HepG2 (cell line): ENCODE results near the gene APEX1. TPM values are rescaled to one million over a fixed set of nuclear protein-coding genes. Genes with fewer than 3 reads are reported as not detected.

Source experiments
- ZNF143 ChIP-seq: sonication (generic); formaldehyde crosslinking; IDR thresholded peaks from 2 replicates; pipeline ENCODE4 v1.4.0; 2020; ENCODE audit warnings: missing genetic modification reagents
- ZNF224 ChIP-seq: sonication (generic); formaldehyde crosslinking; IDR thresholded peaks from 2 replicates; pipeline ENCODE4 v1.5.0; 2020; ENCODE audit warnings: mild to moderate bottlenecking, missing genetic modification reagents
- ZNF589 ChIP-seq: sonication (generic); formaldehyde crosslinking; conservative IDR thresholded peaks from 2 replicates; pipeline ENCODE4 v1.8.0; 2022; ENCODE audit warnings: mild to moderate bottlenecking, moderate library complexity, missing genetic modification reagents
- polyA plus RNA-seq, 8 experiments: library from polyadenylated mRNA; depleted of rRNA in 3 of 8; stranded (reverse) in 7 of 8; unstranded in 1 of 8; fragments of >200 nt; fragmentation: Illumina TruSeq in 4 of 8; extraction: Trizol in 4 of 8; gene quantifications; 2 replicates each; pipeline versions ENCODE4 v1.2.1 to v1.2.3, GENCODE V29; 2011 to 2016; ENCODE audit warnings: low read depth in 4 of 8, missing spikeins in 1 of 8, mixed read lengths in 1 of 8; ENCODE audit not compliant: insufficient read depth in 1 of 8
- total RNA-seq, 5 experiments: library from RNA; depleted of rRNA; stranded (reverse); fragments of >200 nt; fragmentation: Illumina TruSeq; extraction: Trizol; gene quantifications; 2 replicates each; pipeline ENCODE4 v1.2.3, GENCODE V29; 2016; ENCODE audit warnings: low read depth in 1 of 5
- TF ChIP-seq, protein P1 (sequence below): sonication (generic); formaldehyde crosslinking; IDR thresholded peaks from 2 replicates; pipeline ENCODE4 v1.4.0; 2020; ENCODE audit warnings: missing genetic modification reagents, borderline replicate concordance
- TF ChIP-seq, protein P2 (sequence below): sonication (generic); formaldehyde crosslinking; IDR thresholded peaks from 2 replicates; pipeline ENCODE4 v1.4.0; 2020; ENCODE audit warnings: missing genetic modification reagents
- TF ChIP-seq, protein P3 (sequence below), 2 experiments: fragments of 450-650 bp in 1 of 2; sonication (generic) in 1 of 2; formaldehyde crosslinking in 1 of 2; IDR thresholded peaks; 2 replicates each; pipeline versions ENCODE4 v1.6.1 to v1.8.0; 2016 to 2022; ENCODE audit warnings: antibody characterized with exemption in 1 of 2, mild to moderate bottlenecking in 1 of 2, missing genetic modification reagents in 1 of 2

APEX1 gene
- total and polyA plus RNA-seq, 2 of the 13 experiments (the other 11 are each of a cell fraction or from before 2014, with no cell fraction given) = 171 to 405 TPM

DNA sequence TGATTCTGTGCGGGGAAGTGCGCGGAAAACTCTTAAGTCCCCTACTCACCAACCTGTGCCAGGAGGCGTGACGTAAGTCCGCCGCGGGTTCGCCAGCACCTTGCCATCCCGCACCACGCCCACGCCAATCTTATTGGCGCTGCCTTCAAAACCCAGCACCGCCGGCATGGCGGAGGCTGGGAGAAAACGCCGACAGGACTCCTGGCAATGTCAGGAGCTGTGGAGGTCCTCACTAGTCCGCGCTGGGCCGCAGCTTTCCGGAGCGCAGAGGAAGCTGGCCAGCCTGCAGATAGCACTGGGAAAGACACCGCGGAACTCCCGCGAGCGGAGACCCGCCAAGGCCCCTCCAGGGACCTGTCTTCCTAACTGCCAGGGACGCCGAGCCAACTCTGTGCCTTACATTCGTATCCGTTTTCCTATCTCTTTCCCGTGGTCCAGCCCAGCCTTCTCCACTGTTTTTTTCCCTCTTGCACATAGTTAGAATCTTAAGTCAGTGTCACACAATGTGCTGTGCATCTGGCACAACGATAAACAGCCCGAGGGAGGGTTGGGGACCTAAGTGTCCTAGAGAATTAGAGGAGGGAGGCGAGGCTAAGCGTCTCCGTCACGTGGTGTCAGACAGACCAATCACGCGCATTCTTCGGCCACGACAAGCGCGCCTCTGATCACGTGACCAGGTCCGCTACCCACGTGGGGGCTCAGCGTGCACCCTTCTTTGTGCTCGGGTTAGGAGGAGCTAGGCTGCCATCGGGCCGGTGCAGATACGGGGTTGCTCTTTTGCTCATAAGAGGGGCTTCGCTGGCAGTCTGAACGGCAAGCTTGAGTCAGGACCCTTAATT, at the start of gene APEX1, which contains the start of gene OSGEP (continued):
- TF ChIP-seq, protein P1, sequence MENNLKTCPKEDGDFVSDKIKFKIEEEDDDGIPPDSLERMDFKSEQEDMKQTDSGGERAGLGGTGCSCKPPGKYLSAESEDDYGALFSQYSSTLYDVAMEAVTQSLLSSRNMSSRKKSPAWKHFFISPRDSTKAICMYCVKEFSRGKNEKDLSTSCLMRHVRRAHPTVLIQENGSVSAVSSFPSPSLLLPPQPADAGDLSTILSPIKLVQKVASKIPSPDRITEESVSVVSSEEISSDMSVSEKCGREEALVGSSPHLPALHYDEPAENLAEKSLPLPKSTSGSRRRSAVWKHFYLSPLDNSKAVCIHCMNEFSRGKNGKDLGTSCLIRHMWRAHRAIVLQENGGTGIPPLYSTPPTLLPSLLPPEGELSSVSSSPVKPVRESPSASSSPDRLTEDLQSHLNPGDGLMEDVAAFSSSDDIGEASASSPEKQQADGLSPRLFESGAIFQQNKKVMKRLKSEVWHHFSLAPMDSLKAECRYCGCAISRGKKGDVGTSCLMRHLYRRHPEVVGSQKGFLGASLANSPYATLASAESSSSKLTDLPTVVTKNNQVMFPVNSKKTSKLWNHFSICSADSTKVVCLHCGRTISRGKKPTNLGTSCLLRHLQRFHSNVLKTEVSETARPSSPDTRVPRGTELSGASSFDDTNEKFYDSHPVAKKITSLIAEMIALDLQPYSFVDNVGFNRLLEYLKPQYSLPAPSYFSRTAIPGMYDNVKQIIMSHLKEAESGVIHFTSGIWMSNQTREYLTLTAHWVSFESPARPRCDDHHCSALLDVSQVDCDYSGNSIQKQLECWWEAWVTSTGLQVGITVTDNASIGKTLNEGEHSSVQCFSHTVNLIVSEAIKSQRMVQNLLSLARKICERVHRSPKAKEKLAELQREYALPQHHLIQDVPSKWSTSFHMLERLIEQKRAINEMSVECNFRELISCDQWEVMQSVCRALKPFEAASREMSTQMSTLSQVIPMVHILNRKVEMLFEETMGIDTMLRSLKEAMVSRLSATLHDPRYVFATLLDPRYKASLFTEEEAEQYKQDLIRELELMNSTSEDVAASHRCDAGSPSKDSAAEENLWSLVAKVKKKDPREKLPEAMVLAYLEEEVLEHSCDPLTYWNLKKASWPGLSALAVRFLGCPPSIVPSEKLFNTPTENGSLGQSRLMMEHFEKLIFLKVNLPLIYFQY (CRISPR knock-in tag) = 0 out of 2 replicates have a peak, but pooled peaks have one; percentile 12
- TF ChIP-seq ZNF224 (CRISPR knock-in tag) (peak; percentile 98), ZNF143 (CRISPR knock-in tag) (peak; percentile 10; the same call in 1 of the 2 replicates), ZNF589 (peak; percentile 64; the same call in 1 of the 2 replicates)
- TF ChIP-seq, protein P2, sequence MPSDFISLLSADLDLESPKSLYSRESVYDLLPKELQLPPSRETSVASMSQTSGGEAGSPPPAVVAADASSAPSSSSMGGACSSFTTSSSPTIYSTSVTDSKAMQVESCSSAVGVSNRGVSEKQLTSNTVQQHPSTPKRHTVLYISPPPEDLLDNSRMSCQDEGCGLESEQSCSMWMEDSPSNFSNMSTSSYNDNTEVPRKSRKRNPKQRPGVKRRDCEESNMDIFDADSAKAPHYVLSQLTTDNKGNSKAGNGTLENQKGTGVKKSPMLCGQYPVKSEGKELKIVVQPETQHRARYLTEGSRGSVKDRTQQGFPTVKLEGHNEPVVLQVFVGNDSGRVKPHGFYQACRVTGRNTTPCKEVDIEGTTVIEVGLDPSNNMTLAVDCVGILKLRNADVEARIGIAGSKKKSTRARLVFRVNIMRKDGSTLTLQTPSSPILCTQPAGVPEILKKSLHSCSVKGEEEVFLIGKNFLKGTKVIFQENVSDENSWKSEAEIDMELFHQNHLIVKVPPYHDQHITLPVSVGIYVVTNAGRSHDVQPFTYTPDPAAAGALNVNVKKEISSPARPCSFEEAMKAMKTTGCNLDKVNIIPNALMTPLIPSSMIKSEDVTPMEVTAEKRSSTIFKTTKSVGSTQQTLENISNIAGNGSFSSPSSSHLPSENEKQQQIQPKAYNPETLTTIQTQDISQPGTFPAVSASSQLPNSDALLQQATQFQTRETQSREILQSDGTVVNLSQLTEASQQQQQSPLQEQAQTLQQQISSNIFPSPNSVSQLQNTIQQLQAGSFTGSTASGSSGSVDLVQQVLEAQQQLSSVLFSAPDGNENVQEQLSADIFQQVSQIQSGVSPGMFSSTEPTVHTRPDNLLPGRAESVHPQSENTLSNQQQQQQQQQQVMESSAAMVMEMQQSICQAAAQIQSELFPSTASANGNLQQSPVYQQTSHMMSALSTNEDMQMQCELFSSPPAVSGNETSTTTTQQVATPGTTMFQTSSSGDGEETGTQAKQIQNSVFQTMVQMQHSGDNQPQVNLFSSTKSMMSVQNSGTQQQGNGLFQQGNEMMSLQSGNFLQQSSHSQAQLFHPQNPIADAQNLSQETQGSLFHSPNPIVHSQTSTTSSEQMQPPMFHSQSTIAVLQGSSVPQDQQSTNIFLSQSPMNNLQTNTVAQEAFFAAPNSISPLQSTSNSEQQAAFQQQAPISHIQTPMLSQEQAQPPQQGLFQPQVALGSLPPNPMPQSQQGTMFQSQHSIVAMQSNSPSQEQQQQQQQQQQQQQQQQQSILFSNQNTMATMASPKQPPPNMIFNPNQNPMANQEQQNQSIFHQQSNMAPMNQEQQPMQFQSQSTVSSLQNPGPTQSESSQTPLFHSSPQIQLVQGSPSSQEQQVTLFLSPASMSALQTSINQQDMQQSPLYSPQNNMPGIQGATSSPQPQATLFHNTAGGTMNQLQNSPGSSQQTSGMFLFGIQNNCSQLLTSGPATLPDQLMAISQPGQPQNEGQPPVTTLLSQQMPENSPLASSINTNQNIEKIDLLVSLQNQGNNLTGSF (CRISPR knock-in tag) = no peak; the same call in 1 of the 2 replicates
- TF ChIP-seq, protein P3, sequence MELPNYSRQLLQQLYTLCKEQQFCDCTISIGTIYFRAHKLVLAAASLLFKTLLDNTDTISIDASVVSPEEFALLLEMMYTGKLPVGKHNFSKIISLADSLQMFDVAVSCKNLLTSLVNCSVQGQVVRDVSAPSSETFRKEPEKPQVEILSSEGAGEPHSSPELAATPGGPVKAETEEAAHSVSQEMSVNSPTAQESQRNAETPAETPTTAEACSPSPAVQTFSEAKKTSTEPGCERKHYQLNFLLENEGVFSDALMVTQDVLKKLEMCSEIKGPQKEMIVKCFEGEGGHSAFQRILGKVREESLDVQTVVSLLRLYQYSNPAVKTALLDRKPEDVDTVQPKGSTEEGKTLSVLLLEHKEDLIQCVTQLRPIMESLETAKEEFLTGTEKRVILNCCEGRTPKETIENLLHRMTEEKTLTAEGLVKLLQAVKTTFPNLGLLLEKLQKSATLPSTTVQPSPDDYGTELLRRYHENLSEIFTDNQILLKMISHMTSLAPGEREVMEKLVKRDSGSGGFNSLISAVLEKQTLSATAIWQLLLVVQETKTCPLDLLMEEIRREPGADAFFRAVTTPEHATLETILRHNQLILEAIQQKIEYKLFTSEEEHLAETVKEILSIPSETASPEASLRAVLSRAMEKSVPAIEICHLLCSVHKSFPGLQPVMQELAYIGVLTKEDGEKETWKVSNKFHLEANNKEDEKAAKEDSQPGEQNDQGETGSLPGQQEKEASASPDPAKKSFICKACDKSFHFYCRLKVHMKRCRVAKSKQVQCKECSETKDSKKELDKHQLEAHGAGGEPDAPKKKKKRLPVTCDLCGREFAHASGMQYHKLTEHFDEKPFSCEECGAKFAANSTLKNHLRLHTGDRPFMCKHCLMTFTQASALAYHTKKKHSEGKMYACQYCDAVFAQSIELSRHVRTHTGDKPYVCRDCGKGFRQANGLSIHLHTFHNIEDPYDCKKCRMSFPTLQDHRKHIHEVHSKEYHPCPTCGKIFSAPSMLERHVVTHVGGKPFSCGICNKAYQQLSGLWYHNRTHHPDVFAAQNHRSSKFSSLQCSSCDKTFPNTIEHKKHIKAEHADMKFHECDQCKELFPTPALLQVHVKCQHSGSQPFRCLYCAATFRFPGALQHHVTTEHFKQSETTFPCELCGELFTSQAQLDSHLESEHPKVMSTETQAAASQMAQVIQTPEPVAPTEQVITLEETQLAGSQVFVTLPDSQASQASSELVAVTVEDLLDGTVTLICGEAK (IDR thresholded peaks at IDR 0.05) = no peak
- TF ChIP-seq, protein P3 (CRISPR knock-in tag; IDR thresholded peaks at IDR 0.05) = peak; percentile 67; the same call in 1 of the 2 replicates
